Endothelial cell of umbilical vein (primary cell): Measurements from ENCODE around the gene GSG1L. TPM values are rescaled to one million over a fixed set of nuclear protein-coding genes. Genes with fewer than 3 reads are reported as not detected.

Experiments
- BruUV-seq: library from RNA; stranded (reverse); fragments of 400-500 nt; replicated peaks from 2 replicates; lab custom pipeline; 2021; lab: Mats Ljungman, UMichigan
- CTCF ChIA-PET: fragments of 300-600, 350-600 bp; sonication (Branson Sonifier 250); formaldehyde crosslinking; loops from one replicate; lab custom pipeline; 2021; ENCODE audit warnings: antibody characterized with exemption, inconsistent platforms; lab: Charles Lee
- POLR2A ChIA-PET: fragments of 300-600, 350-600 bp; sonication (Branson Sonifier 250); formaldehyde crosslinking; loops from one replicate; lab custom pipeline; 2021; ENCODE audit warnings: antibody characterized with exemption, inconsistent platforms; lab: Charles Lee
- DNase-seq: peaks from one replicate; pipeline ENCODE4 v3.0.0-alpha.2; 2011; ENCODE audit warnings: low read depth, low spot score
- FAIRE-seq: peaks from 2 replicates; lab custom pipeline; 2011; peaks lifted over from hg19 to GRCh38; lab: Jason Lieb, UNC
- H2AFZ ChIP-seq: 2 replicates; pipeline ENCODE4 v1.6.0; 2012; ENCODE audit warnings: low read depth, low read length, control low read depth, inconsistent platforms
- H3K27ac ChIP-seq: 2 replicates; pipeline ENCODE4 v1.5.1; 2011; ENCODE audit warnings: low read depth, mild to moderate bottlenecking, control low read depth, low read length, moderate library complexity; ENCODE audit not compliant: insufficient read depth
- H3K27me3 ChIP-seq, 2 experiments: 2 replicates each; pipeline versions ENCODE4 v1.6.0 to v1.6.1; 2011; ENCODE audit warnings: low read length in 2 of 2, mixed read lengths in 1 of 2; ENCODE audit not compliant: control insufficient read depth in 2 of 2, insufficient read depth in 2 of 2
- H3K36me3 ChIP-seq, 2 experiments: 2 replicates in 1 of 2; 3 replicates in 1 of 2; pipeline ENCODE4 v1.5.1; 2011; ENCODE audit warnings: low read length in 2 of 2, mild to moderate bottlenecking in 1 of 2, moderate library complexity in 1 of 2; ENCODE audit not compliant: control insufficient read depth in 2 of 2, insufficient read depth in 2 of 2; ENCODE audit errors: extremely low read depth in 1 of 2
- H3K4me1 ChIP-seq: 3 replicates; pipeline ENCODE4 v1.5.1; 2011; ENCODE audit warnings: mild to moderate bottlenecking, low read length; ENCODE audit not compliant: control insufficient read depth, insufficient read depth; ENCODE audit errors: extremely low read depth
- H3K4me2 ChIP-seq: 2 replicates; pipeline ENCODE4 v1.6.1; 2011; ENCODE audit warnings: low read length, control low read depth, mixed read lengths; ENCODE audit not compliant: insufficient read depth
- H3K4me3 ChIP-seq, 3 experiments: fragments of 200-600 bp in 1 of 3; sonication (generic), shearing (Covaris generic) in 1 of 3; replicated peaks in 1 of 3; 2 replicates each; pipeline ENCODE4 v1.5.1; 2011 to 2016; ENCODE audit warnings: control low read depth in 3 of 3, low read length in 3 of 3, mild to moderate bottlenecking in 2 of 3, inconsistent platforms in 1 of 3, low read depth in 1 of 3, moderate library complexity in 1 of 3; ENCODE audit not compliant: insufficient read depth in 1 of 3
- H3K79me2 ChIP-seq: 2 replicates; pipeline ENCODE4 v1.6.0; 2012; ENCODE audit warnings: low read length, inconsistent platforms; ENCODE audit not compliant: control insufficient read depth, insufficient read depth
- H3K9ac ChIP-seq: replicated peaks from 2 replicates; pipeline ENCODE3; 2011; ENCODE audit warnings: low read length, control low read depth; ENCODE audit not compliant: insufficient read depth; ENCODE audit errors: extremely low read depth
- H3K9me1 ChIP-seq: replicated peaks from 3 replicates; pipeline ENCODE4 v1.6.0; 2011; ENCODE audit warnings: mild to moderate bottlenecking, low read length; ENCODE audit not compliant: control insufficient read depth, insufficient read depth; ENCODE audit errors: extremely low read depth
- H3K9me3 ChIP-seq: replicated peaks from 2 replicates; pipeline ENCODE4 v1.5.1; 2012; ENCODE audit warnings: low read length, inconsistent platforms; ENCODE audit not compliant: control insufficient read depth, insufficient read depth
- H4K20me1 ChIP-seq: replicated peaks from 2 replicates; pipeline ENCODE3; 2011; ENCODE audit warnings: mild to moderate bottlenecking, low read length; ENCODE audit not compliant: control insufficient read depth, insufficient read depth; ENCODE audit errors: extremely low read depth
- EZH2 ChIP-seq: IDR thresholded peaks from 2 replicates; pipeline ENCODE4 v1.6.1; 2012; ENCODE audit warnings: borderline replicate concordance, low read depth, mild to moderate bottlenecking, moderate library complexity, low read length, inconsistent platforms; ENCODE audit not compliant: severe bottlenecking
- FOS ChIP-seq: IDR thresholded peaks from 2 replicates; pipeline ENCODE4 v1.6.1; 2011; ENCODE audit warnings: mild to moderate bottlenecking, low read length, moderate library complexity, borderline replicate concordance; ENCODE audit not compliant: insufficient read depth
- GATA2 ChIP-seq: IDR thresholded peaks from 2 replicates; pipeline ENCODE4 v1.7.0; 2011; ENCODE audit warnings: low read depth, mild to moderate bottlenecking, moderate library complexity, mixed read lengths, low read length; ENCODE audit not compliant: insufficient read length, insufficient read depth
- JUN ChIP-seq: IDR thresholded peaks from 2 replicates; pipeline ENCODE4 v1.6.1; 2011; ENCODE audit warnings: borderline replicate concordance, low read depth; ENCODE audit not compliant: insufficient read length, insufficient read depth
- MYC ChIP-seq: IDR thresholded peaks from one replicate; pipeline ENCODE4 v1.6.1; 2011; ENCODE audit warnings: mild to moderate bottlenecking, low read depth, low read length
- POLR2A ChIP-seq: IDR thresholded peaks from 2 replicates; pipeline ENCODE4 v1.6.1; 2012; ENCODE audit warnings: low read depth, mild to moderate bottlenecking, control low read depth, low read length
- POLR2AphosphoS5 ChIP-seq: IDR thresholded peaks from 2 replicates; pipeline ENCODE4 v1.6.1; 2012; ENCODE audit warnings: low read depth, mild to moderate bottlenecking, control low read depth, low read length, moderate library complexity; ENCODE audit not compliant: insufficient read depth
- dilution Hi-C: fragments of 300-500 bp; cut with MboI; formaldehyde crosslinking; loops from one replicate; pipeline ENCODE4 v1.15.0; 2019; ENCODE audit warnings: low sequenced_read_pairs; ENCODE audit not compliant: extremely low pct_ligation_motif_present
- intact Hi-C: fragments of 100-400 bp; cut with micrococcal nuclease; formaldehyde crosslinking; loops from one replicate; pipeline ENCODE4 v1.10.0; 2022
- polyA plus RNA-seq, 4 experiments: library from polyadenylated mRNA; depleted of rRNA in 3 of 4; stranded (reverse) in 3 of 4; unstranded in 1 of 4; fragments of >200 nt; gene quantifications; 2 replicates each; pipeline versions ENCODE4 v1.2.1 to v1.2.3, GENCODE V29; 2011 to 2012; ENCODE audit warnings: missing spikeins in 1 of 4
- total RNA-seq: library from RNA; stranded (reverse); gene quantifications from 2 replicates; pipeline ENCODE4 v1.2.3, GENCODE V29; 2021
- TF ChIP-seq, protein P1 (sequence below): IDR thresholded peaks from 2 replicates; pipeline ENCODE4 v1.6.1; 2011; ENCODE audit not compliant: insufficient read depth, insufficient read length
- TF ChIP-seq, protein P2 (sequence below), 2 donors: IDR thresholded peaks; 1 replicate in 1 of 2; 2 replicates in 1 of 2; pipeline ENCODE4 v1.5.1; 2011; ENCODE audit warnings: low read length in 2 of 2, mild to moderate bottlenecking in 2 of 2, moderate library complexity in 2 of 2, control low read depth in 1 of 2, inconsistent platforms in 1 of 2, low read depth in 1 of 2; ENCODE audit not compliant: insufficient read depth in 1 of 2; ENCODE audit errors: extremely low read depth in 1 of 2

Gene GSG1L
- total and polyA plus RNA-seq, 2 donors (not counting 3 experiments of a cell fraction or from before 2014, with no cell fraction given), result 0.06 TPM; not detected in 1

DNA sequence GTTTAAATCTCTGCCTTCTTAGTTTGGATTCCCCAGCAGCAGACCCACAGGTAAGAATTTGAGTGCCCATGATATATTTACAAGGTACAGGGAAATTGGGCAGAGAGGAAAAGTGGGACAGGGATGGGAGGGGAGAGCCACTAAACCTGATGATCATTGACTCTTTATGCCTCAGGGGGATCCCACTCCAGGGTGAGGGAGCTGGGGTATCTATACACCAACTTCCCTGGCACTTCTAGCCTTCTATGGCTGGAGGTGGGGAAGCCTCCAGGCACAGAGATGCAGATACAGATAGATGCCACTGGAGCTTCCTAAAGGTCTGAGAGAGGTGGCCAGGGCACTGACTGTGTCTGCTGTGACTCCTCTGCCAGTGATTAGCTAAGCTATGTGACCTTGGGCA lies 257.1 kb downstream of the GSG1L start:
- TF ChIP-seq MYC, result no peak
- no peak for TF ChIP-seq EZH2
- TF ChIP-seq, protein P1, sequence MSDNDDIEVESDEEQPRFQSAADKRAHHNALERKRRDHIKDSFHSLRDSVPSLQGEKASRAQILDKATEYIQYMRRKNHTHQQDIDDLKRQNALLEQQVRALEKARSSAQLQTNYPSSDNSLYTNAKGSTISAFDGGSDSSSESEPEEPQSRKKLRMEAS, result no peak
- TF ChIP-seq, protein P2, sequence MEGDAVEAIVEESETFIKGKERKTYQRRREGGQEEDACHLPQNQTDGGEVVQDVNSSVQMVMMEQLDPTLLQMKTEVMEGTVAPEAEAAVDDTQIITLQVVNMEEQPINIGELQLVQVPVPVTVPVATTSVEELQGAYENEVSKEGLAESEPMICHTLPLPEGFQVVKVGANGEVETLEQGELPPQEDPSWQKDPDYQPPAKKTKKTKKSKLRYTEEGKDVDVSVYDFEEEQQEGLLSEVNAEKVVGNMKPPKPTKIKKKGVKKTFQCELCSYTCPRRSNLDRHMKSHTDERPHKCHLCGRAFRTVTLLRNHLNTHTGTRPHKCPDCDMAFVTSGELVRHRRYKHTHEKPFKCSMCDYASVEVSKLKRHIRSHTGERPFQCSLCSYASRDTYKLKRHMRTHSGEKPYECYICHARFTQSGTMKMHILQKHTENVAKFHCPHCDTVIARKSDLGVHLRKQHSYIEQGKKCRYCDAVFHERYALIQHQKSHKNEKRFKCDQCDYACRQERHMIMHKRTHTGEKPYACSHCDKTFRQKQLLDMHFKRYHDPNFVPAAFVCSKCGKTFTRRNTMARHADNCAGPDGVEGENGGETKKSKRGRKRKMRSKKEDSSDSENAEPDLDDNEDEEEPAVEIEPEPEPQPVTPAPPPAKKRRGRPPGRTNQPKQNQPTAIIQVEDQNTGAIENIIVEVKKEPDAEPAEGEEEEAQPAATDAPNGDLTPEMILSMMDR (IDR thresholded peaks at IDR 0.05; ENCODE audit: extremely low read depth in 1 of 2, insufficient read depth in 1 of 2, low read depth in 1 of 2, low read length in 2 of 2), result no peak
- no peak for TF ChIP-seq FOS
- no peak for TF ChIP-seq POLR2AphosphoS5
- no peak for TF ChIP-seq JUN
- no peak for TF ChIP-seq GATA2
- no peak for TF ChIP-seq POLR2A
- intact Hi-C loops (no loop called here), dilution Hi-C loops (no loop called here)
- no peak overlapping the region for H3K9ac ChIP-seq
- H3K79me2 ChIP-seq, result no peaks in the 10 kb centered on the region
- BruUV-seq, result no TSS peak
- no peak overlapping the region for H3K4me2 ChIP-seq
- H3K9me1 ChIP-seq, result no peaks in the 10 kb centered on the region
- ChIA-PET POLR2A (no interaction called here), CTCF (no interaction called here)
- H3K4me3 ChIP-seq, result no peak overlapping the region
- FAIRE-seq (no peak), DNase-seq (no peak)
- no peaks in the 10 kb centered on the region for H3K36me3 ChIP-seq
- H3K4me1 ChIP-seq, result no peaks in the 10 kb centered on the region
- H2AFZ ChIP-seq, result no peak overlapping the region
- peaks cover 0 to 3% of the 10 kb centered on the region in 2 experiments for H3K27me3 ChIP-seq
- H3K27ac ChIP-seq, result no peak overlapping the region
- no peaks in the 10 kb centered on the region for H4K20me1 ChIP-seq
- H3K9me3 ChIP-seq, result no peaks in the 10 kb centered on the region
